Spleen (tissue), 7 donors: ENCODE results near the gene ARL5A.

Source experiments
- CTCF ChIP-seq, 11 experiments: fragments of 200-600 bp in 7 of 11; fragments of 450-650 bp in 4 of 11; sonication (generic) in 4 of 11; IDR thresholded peaks in 8 of 11; conservative IDR thresholded peaks in 3 of 11; 1 replicate in 7 of 11; 2 replicates in 4 of 11; pipeline versions ENCODE4 v1.4.0 to v1.8.0; 2016 to 2021; ENCODE audit warnings: antibody characterized with exemption in 11 of 11, inconsistent platforms in 4 of 11, mild to moderate bottlenecking in 1 of 11
- POLR2AphosphoS5 ChIP-seq, 3 donors: sonication (generic); formaldehyde crosslinking; IDR thresholded peaks; one replicate each; pipeline ENCODE4 v1.5.1; 2017; ENCODE audit warnings: antibody characterized with exemption in 3 of 3
- donor health status: DM: no; HTN: no; CAD: no; lungs with moderate emphysema.
- donor health status: DM: no; HTN: no; CAD: no.
- donor health status: DM: no; HTN: no; CAD: no.

GRCh38 chr2:151789055-151789834 is 39.0 kb downstream of the ARL5A start:
- TF ChIP-seq CTCF (IDR thresholded peaks at IDR 0.05 in 8 of 11, conservative IDR thresholded peaks at IDR 0.05 in 3 of 11): no peak
- no peak for TF ChIP-seq POLR2AphosphoS5 (IDR thresholded peaks at IDR 0.05)
